Subcutaneous adipose tissue (tissue), 4 donors: ENCODE data around the gene DHX35. TPM values are rescaled to one million over a fixed set of nuclear protein-coding genes. Genes with fewer than 3 reads are reported as not detected.

Source experiments
- CTCF ChIP-seq: fragments of 450-650 bp; IDR thresholded peaks from one replicate; pipeline ENCODE4 v1.5.1; 2016; ENCODE audit warnings: low read depth, mild to moderate bottlenecking, control low read depth, antibody characterized with exemption, moderate library complexity
- total RNA-seq, 4 donors: library from RNA; depleted of rRNA; stranded (reverse); fragments of >200 nt; gene quantifications; one replicate each; pipeline ENCODE4 v1.1.0, GENCODE V29; 2016

DHX35 gene
- total RNA-seq, 4 donors from 2014 or later, result 10.6 to 14.5 (median 12.5) TPM

DNA sequence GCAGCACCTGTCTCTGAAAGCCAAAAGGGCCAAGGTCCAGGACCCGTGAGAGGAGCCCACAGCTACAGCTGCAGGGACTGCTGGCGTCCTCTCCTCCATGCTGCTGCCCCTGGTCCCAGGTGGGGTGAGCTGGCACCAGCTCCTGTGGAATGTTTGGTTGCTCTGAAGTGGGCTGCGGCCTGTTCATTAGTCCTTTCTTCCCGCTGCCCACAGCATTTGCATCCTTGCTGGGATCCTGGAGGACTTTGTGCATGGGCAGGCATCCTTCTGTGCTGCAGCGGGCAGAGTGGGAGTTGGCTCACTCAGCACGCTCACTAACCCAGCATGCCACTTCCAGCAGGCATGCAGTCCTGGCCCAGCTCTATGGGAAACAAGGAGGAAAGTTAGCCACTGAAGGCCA, 76.4 kb downstream of the DHX35 start:
- no peak for TF ChIP-seq CTCF

GRCh38 chr20:39039261-39039660, 77.1 kb downstream of the DHX35 start:
- no peak for TF ChIP-seq CTCF

- no peak for TF ChIP-seq CTCF
Observed at GRCh38 chr20:39040116-39040515, 78.0 kb downstream of the DHX35 start.

DNA sequence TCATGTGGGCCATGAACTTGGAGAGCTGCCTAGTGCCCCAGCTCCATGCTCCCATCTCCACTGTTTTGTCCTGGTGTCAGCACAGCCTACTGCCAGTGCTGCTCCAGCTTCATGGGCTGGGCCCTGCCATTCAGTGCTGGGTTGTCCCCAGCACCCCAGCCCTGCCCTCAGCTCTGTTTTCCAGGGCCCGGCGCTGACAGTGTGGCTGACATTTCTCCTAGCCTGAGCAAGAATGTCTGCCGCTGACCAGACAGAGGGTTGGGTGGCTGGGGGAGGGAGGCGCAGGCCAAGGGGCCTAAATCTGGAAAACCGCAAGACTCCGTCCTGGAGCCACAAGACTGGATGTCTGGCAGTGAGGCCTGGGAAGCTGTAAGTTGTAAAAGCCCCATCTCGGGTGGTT, 78.9 kb downstream of the DHX35 start:
- no peak for TF ChIP-seq CTCF

GRCh38 chr20:39042279-39043150, 80.4 kb downstream of the DHX35 start:
- TF ChIP-seq CTCF, result no peak

- no peak for TF ChIP-seq CTCF
Observed at GRCh38 chr20:39044501-39044900, 82.4 kb downstream of the DHX35 start.

- no peak for TF ChIP-seq CTCF
Observed at GRCh38 chr20:39045676-39046075, 83.5 kb downstream of the DHX35 start.
